HG03432 (cell line): ENCODE measurements around the gene PTGES3.
"Not testable (repeated sequence)": the region's sequence is repeated elsewhere in the genome, so short reads cannot be mapped to it uniquely, and the experiment has no call there.

Source experiments
- ATAC-seq: cut with Tn5 transposase; IDR thresholded peaks from one replicate; pipeline ENCODE4 v1.9.1; 2021; ENCODE audit warnings: mild to moderate bottlenecking, moderate library complexity; ENCODE audit not compliant: unreplicated experiment

PTGES3 gene, protein sequence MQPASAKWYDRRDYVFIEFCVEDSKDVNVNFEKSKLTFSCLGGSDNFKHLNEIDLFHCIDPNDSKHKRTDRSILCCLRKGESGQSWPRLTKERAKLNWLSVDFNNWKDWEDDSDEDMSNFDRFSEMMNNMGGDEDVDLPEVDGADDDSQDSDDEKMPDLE

DNA sequence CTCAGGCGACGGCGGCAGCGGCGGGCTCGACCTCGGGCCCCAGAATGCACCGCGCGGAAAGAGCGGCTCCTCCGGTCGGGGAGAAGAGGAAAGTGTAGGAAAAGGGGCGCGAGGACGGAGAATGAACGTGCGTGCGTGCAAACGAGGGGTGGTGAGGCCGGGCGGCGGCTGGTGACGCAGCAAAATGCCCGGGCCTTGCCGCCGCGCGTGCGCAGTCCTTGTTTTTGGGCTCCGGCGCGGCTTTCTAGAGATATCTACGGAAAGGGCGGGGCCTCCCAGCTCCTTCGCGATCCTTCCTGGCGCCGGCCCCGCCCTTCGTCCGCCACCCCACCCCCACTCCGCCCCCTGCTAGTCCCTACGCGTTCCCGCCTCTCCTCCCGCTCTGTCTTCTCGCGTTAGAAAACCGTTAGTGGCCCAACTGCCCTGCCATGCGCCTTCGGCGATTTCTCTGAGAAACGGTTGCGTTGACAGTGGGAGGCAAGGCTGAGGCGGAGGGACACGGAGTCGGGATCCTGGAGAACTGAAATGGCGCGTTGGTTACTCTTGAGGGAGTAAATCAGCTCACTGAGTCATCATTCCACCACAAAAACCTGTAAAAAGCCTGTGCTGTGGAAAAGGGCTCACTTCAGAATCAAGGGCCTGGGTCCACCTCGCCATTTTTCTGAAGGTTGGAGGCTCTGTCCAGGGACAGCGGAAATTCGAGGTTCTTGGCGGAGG is at the start of gene PTGES3:
TSS of gene PTGES3 (minus strand) at position 156 of the 717 bp plus-strand sequence. CDS start 285 bp downstream, outside the sequence.
- peak; percentile 75 for ATAC-seq

DNA sequence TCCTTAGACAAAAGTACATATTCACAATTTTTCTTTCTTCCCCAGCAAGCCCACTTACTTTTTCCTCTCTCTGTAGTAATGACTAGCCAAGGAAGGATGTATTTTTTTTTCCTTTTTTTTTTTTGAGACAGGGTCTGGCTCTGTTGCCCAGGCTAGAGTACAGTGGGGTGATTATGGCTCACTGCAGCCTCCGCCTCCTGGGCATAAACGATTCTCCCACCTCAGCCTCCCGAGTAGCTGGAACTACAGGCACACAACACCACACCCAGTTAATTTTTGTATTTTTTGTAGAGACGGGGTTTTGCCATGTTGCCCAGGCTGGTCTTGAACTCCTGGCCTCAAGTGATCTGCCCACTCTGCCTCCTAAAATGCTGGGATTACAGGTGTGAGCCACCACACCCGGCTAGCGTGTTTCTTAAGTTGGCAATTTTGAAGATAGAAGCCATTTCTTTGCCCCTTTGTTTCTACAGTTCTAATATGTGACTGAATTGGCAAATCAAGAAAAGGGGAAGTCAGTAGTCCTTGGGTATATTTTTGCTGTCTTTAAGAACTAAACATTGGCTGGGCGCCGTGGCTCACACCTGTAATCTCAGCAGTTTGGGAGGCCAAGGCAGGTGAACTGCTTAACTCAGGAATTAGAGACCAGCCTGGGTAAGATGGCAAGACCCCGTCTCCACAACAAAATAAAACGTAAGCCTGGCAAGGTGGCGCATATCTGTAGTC is 40.2 kb upstream of the PTGES3 start:
- no peak for ATAC-seq

DNA sequence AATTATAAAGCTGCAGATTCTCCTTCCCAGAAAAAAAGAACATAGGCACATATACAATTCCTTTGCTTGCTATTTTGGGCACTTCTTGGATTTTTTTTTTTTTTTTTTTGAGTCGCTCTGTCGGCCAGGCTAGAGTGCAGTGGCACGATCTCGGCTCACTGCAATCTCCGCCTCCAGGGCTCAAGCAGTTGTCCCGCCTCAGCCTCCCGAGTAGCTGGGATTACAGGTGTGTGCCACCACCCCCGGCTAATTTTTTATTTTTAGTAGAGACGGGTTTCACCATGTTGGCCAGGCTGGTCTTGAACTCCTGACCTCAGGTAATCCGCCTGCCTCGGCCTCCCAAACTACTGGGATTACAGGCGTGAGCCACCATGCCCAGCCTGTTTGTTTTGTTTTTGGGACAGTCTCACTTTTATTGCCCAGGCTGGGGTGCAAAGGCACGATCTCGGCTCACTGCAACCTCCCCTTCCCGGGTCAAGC is 38.2 kb upstream of the PTGES3 start:
- ATAC-seq, result not testable (repeated sequence)

DNA sequence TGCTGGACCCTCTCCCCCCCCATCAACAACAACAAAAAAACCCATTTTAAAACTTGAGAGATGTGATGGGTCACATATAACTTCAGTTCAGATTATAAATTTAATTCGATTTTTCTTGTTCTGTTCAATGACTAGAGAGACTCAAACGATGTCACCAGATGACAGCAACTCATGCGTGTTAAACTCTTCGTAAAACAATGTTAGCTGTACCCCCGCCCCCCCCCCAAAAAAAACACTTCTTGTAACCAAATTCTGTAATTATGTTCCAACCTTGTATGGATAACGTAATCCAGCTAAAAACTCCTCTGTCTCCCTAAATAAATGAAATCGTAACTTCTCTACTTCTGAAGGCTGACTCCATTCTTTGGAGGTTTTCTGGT is 37.6 kb upstream of the PTGES3 start:
- no peak for ATAC-seq

DNA sequence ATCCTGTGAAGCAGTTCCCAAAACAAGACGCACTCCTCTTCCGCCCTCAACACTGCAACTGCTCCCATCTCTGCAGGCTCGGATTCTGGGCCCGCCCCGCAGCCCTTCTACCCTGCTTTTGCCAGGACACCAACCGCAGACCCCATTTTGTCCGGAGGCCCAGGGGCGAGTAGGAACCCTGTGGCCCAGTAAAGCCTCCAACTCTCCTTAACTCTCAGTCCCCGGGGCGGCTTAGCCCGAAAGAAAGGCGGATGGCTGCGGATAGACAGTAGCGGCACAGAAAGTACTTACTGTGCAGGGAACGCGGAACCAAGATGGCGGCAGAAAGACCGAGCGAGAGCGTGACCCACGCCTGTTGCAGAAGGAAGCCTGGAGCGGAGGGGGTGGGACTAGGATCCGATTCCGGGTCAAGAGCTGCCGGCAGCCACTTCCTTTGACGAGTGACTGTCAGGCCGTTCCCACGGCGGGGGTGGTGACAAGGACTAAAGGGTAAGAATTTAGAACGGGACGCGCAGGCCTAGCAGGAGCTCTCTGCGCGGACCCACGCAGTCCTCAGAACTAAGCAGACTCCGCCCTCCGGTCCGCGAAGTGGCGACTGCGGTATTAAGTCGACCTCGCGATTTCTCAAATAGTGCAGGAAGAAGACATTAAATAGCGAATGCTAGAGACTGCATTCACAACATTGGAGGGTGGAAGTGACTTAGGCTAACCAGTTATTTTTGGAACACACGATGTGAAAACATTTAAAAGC is 37.1 kb upstream of the PTGES3 start, which contains the start of gene NACA:
TSS of gene NACA (minus strand) at position 328 of the 751 bp plus-strand sequence. CDS start 778 bp downstream, outside the sequence.
- ATAC-seq, result peak; percentile 97

DNA sequence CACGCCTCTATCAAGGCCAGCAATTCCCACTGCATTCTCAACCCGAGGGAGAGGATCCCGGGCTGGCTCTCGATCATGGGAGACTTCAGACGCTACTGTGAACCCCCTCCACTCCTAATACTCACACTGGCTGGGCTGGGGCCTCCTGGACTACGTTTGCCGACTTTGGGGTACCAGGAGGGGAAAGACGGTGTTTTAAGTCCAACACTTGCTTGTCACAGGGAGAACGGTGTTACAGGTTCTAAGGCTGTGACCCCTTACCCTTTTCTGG is 36.6 kb upstream of the PTGES3 start:
- ATAC-seq, result no peak

DNA sequence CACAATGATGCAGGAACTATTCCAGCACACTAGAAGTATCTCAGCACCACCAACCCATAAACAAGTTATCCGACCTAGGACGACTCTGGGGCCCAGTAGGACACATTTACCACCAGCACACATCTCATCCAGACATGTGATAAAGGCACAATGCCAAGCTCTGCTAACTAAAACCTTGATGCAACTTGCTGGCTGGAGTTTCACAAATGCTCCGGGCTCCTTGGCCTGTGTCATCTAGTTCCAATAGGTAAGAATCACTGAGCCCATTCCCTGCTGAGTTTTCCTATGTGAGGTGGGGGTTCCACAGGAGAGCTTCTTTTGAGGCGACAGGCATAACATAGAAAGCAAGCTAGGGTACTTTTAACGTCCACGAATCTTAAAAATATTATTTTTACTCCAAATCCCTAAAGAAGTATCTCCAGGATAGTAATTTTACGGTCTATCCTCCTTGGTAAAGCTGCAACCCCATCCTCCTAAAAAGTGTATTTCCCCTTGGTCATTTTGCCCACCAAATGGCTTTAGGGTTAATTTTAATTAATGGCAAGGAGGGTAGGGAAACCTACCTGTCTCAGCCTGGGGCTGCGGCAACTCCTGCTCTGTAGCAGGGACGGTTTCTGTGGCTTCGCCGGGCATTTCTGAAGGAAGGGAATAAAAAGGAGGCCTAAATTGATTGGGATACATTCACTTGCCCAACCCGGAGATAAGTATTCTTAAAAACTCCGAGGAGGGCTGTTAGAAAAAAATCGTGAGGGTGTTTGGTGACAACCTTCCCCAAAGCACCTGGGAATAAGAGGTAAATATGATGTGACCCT is 36.0 kb upstream of the PTGES3 start:
- ATAC-seq, result no peak

DNA sequence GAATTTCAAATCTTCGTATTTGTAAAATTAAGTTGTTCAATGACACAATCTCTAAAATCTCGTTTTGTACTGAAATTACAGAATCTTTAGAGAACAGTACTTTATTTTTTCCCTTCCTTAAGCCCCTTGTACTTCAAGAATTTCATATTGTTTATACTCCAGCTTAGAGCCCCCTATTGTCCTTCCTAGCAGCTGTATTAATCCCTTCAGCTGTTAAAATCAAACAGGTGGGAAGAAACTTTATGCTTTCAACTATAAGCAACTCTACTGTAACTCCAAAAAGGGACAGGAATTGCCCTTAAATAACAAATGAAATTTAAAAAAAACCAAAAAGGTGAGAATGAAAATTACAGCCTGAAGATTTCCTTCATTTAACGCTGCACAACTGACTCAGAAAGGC is 35.3 kb upstream of the PTGES3 start:
- no peak for ATAC-seq

DNA sequence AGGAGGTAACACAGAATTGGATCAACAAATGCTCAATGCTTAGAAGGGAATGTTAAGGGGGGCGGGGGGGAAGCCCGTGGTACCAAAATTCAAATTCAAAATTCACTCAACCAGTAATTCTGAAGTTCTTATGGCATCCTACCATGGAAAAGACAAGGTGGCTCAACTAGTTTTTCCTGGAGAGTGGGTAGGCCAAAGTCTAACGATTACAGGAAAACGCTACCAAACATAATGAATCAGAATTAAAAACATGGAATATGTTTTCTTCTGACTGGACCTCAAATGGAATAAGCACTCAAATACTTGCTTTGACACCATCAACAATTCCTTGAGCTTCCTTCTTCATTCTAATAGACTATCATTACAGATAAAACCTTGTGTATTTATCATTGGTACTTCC is 34.7 kb upstream of the PTGES3 start:
- ATAC-seq, result no peak

DNA sequence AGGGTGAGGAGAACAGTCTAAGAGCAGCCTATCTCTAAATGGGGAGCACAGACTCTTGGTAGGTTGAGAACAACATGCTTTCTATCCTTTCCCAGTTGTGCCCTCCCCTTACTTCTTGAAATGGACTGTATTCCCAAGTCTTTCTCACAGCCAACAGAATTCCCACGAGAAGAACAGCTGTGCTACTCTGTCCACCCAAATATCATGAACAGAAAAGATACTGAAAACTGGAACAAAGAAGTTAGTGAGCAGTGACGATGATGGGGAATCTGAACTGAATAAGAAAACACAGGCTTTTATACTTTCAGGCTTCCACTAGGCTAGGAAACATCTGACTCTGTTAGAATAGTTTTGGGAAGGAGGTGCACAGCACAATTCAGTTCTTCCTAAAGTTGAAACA is 33.6 kb upstream of the PTGES3 start:
- no peak for ATAC-seq

DNA sequence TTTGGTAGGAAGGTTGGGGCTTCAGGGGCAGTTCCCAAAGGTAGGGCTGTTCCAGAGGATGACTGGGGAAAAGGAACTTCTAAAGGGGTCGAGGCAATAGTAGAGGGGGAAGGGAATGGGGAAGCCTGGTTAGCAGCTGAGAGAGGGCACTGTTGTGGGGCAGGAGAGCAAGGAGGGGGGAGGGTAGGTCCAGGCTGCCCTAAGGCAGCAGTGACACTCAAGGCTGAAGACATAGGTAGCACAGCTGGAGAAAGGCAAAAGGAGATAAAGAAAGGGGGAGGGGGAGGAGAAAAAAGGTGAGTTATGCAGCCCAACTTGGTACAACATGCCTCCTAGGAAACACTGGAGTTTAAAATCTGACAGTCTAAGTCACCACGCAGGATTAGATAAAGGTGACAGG is 33.1 kb upstream of the PTGES3 start:
- no peak for ATAC-seq

DNA sequence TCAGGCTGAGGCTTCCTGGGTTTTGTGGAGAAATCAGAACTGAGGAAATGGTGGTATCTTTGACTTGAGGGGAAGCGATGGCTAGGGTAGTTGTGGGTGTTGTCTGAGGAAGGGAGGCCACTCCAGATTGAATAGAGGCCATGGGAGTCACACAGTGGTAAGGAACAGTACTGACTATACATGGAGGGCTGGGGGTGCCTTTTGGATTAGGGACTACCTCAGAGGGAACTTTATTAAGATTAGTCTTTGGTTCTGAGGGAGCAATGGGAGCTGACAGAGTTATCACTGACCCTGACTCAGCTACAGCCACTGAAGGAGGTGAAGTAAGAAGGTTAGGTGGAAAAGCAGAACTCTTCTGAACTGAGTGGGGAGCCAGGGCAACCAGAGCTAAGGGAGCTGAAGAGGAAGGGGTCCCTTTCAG is 32.7 kb upstream of the PTGES3 start:
- no peak for ATAC-seq

DNA sequence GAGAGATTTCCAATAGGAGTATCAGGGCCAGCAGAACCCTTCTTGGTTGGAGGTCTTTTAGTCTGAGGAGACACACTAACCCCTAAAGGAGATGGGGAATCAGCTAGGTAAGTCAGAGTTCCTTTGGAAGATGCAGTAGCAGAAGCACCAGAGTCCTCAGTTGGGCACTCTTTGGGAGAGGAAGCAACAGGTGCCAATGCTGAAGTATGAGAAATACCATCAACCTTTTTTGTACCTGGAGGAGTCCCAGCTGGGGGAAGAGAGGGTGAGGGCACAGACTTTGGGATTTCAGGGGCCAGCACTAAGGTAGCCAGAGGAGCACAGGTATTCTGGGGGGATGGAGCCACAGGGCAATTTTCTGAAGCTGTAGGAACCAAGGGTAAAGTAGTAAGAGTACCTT is 31.0 kb upstream of the PTGES3 start:
- no peak for ATAC-seq

DNA sequence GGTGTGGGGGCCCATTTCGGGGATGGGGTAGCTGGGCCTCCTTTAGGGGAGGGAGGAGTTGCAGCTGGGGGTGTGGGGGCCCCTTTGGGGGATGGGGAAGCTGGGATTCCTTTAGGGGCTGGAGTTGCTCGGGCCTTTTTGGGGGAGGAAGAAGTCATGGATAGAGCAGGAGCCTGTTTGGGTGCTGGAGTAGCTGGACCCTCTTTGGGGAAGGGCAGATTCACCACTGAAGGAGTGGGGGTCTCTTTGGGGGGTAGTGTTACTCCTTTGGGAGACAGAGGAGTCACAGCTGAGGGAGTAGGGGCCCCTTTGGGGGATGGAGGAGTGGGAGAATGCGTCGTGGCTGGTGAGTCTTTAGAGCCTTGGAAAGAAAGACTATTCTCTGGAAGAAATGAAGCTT is 30.6 kb upstream of the PTGES3 start:
- no peak for ATAC-seq

DNA sequence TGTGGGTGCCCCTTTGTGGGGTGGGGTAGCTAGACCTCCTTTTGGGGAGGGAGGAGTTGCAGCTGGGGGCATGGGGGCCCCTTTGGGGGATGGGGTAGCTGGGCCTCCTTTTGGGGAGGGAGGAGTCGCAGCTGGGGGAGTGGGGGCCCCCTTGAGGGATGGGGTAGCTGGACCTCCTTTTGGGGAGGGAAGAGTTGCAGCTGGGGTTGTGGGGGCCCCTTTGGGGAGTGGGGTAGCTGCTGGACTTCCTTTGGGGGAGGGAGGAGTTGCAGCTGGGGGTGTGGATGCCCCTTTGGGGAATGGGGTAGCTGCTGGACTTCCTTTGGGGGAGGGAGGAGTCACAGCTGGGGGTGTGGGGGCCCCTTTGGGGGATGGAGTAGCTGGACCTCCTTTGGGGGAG is 30.1 kb upstream of the PTGES3 start:
- ATAC-seq, result no peak

DNA sequence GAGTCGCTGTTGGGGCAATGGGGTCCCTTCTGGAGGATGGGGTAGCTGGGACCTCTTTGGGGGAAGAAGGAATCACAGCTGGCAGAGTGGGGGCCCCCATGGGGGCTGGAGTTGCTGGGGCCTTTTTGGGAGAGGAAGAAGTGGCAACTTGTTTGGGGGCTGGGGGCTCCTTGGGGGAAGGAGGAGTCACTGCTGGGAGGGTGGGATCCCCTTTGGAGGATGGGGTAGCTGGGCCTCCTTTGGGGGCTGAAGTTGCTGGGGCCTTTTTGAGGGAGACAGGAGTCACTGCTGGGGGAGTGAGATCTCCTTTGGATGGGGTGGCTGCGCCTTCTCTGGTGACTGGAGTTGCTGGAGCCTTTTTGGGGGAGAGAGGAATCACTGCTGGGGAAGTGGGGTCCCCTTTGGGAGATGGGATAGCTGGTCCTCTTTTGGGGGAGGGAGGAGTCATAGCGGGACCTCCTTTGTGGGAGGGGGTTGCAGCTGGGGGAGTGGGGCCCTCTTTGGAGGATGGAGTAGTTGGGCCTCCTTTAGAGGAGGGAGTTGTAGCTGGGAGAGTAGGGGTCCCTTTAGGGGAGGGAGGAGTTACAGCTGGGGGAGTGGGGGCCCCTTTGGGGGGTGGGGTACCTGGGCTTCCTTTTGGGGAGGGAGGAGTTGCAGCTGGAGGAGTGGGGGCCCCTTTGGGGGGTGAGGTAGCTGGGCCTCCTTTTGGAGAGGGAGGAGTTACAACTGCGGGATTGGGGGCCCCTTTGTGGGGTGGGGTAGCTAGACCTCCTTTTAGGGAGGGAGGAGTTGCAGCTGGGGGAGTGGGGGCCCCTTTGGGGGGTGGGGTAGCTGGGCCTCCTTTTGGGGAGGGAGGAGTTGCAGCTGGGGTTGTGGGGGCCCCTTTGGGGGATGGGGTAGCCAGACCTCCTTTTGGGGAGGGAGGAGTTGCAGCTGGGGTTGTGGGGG is 29.1 kb upstream of the PTGES3 start:
- no peak for ATAC-seq

DNA sequence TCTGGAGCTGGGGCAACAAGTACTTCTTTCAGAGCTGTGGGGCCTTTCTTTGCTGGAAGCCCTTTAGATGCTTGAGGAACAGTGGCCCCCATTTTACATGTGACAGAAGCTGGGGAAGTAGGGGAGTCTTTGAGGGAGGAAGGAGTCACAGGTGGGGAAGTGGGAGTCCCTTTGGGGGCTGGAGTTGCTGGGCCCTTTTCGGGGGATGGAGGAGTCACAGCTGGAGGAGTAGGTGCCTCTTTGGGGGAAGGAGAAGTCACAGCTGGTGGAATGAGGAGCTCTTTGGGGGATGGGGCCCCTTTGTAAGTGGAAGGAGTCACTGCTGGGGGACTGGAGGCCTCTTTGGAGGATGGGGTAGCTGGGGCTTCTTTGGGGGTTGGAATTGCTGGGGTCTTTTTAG is 28.4 kb upstream of the PTGES3 start:
- no peak for ATAC-seq

DNA sequence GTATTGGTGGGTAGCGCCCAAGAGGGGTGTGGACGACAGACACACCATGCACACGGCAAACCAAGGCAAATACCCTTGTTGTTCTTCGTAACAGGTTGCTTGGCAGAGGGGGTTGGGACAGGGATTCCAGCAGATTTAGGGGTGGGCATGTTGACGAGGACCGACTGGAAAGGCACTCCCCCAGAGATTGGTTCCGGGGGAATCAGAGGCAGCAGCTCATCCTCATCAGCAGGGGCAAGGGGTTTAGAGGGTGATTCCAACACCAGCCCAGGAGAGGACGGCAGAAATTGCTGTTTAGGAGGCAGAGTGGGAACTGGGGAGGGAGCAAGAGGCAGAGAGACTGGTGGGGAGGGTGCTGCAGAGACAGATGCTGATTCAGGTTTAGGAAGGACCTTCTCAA is 27.7 kb upstream of the PTGES3 start:
- no peak for ATAC-seq

DNA sequence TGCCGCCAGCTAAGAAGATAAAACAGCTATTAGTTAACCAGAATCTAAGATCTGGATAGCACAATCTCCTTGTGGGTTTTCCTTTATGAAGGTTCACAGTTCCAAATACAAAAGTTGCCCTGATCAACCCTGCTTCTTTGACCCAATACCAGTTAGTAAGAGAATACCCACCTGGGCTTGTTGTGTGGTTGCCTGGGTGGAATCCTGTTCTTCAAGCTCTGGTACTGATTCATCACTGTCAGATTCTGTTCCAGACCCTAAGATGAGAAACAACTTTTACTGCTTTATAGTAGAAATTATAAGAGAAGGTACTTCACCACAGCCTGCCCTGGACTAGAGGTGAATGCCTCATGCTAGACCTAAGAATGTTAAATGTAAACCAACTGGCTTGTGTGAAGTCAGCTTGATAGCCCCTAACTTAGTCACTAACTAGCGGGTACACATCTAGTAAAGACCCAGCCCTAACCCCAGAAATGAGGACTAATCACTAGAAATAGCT is 26.4 kb upstream of the PTGES3 start:
- no peak for ATAC-seq
